Measurements from ENCODE around the gene FRMD4A. TPM values are rescaled to one million over a fixed set of nuclear protein-coding genes. Genes with fewer than 3 reads are reported as not detected.

FRMD4A gene
- total RNA-seq, 2 donors from 2014 or later, result 1.5 to 2.1 TPM

- no peak overlapping the region for H3K27ac Mint-ChIP-seq
- DNase-seq (ENCODE audit: low spot score), result no peak
- ATAC-seq, result no peak
- H3K4me1 Mint-ChIP-seq (ENCODE audit: low read depth in 2 of 2), result no peaks in the 10 kb centered on the region
- no peaks in the 10 kb centered on the region for H3K36me3 Mint-ChIP-seq
- H3K9me3 Mint-ChIP-seq, result no peaks in the 10 kb centered on the region
- no peak overlapping the region for H3K4me3 Mint-ChIP-seq
- H3K27me3 Mint-ChIP-seq, result peaks cover 14 to 27% of the 10 kb centered on the region in 2 donors
These were observed 385.1 kb downstream of the FRMD4A start for GRCh38 chr10:13945390-13946208.

GRCh38 chr10:13944823-13945222, 385.9 kb downstream of the FRMD4A start:
- no peaks in the 10 kb centered on the region for H3K4me1 Mint-ChIP-seq (ENCODE audit: low read depth in 2 of 2)
- ATAC-seq (no peak), DNase-seq (ENCODE audit: low spot score) (no peak)
- H3K4me3 Mint-ChIP-seq, result no peak overlapping the region
- no peak overlapping the region for H3K27ac Mint-ChIP-seq
- no peaks in the 10 kb centered on the region for H3K9me3 Mint-ChIP-seq
- peaks cover 14 to 22% of the 10 kb centered on the region in 2 donors for H3K27me3 Mint-ChIP-seq
- H3K36me3 Mint-ChIP-seq, result no peaks in the 10 kb centered on the region

GRCh38 chr10:13943735-13944398, 386.9 kb downstream of the FRMD4A start:
- no peak for ATAC-seq
- no peaks in the 10 kb centered on the region for H3K4me1 Mint-ChIP-seq (ENCODE audit: low read depth in 2 of 2)
- H3K36me3 Mint-ChIP-seq, result no peaks in the 10 kb centered on the region
- DNase-seq (ENCODE audit: low spot score), result no peak
- peaks cover 14 to 22% of the 10 kb centered on the region in 2 donors for H3K27me3 Mint-ChIP-seq
- no peak overlapping the region for H3K27ac Mint-ChIP-seq
- H3K4me3 Mint-ChIP-seq, result no peak overlapping the region
- H3K9me3 Mint-ChIP-seq, result no peaks in the 10 kb centered on the region

GRCh38 chr10:13942035-13942434, 388.7 kb downstream of the FRMD4A start:
- peaks cover 19 to 25% of the 10 kb centered on the region in 2 donors for H3K27me3 Mint-ChIP-seq
- no peak overlapping the region for H3K27ac Mint-ChIP-seq
- ATAC-seq (no peak), DNase-seq (ENCODE audit: low spot score) (no peak)
- no peak overlapping the region for H3K4me3 Mint-ChIP-seq
- H3K9me3 Mint-ChIP-seq, result no peaks in the 10 kb centered on the region
- H3K36me3 Mint-ChIP-seq, result no peaks in the 10 kb centered on the region
- no peaks in the 10 kb centered on the region for H3K4me1 Mint-ChIP-seq (ENCODE audit: low read depth in 2 of 2)

- peaks cover 23% of the 10 kb centered on the region in 2 donors for H3K27me3 Mint-ChIP-seq
- no peak overlapping the region for H3K27ac Mint-ChIP-seq
- H3K4me3 Mint-ChIP-seq, result no peak overlapping the region
- no peaks in the 10 kb centered on the region for H3K4me1 Mint-ChIP-seq (ENCODE audit: low read depth in 2 of 2)
- no peaks in the 10 kb centered on the region for H3K36me3 Mint-ChIP-seq
- no peak for ATAC-seq
- no peaks in the 10 kb centered on the region for H3K9me3 Mint-ChIP-seq
- DNase-seq (ENCODE audit: low spot score), result no peak
These were observed 391.3 kb downstream of the FRMD4A start for GRCh38 chr10:13939391-13939790.

GRCh38 chr10:13938950-13939349, 391.8 kb downstream of the FRMD4A start:
- no peaks in the 10 kb centered on the region for H3K4me1 Mint-ChIP-seq (ENCODE audit: low read depth in 2 of 2)
- peaks cover 23% of the 10 kb centered on the region in 2 donors for H3K27me3 Mint-ChIP-seq
- no peaks in the 10 kb centered on the region for H3K36me3 Mint-ChIP-seq
- no peak for DNase-seq (ENCODE audit: low spot score)
- H3K9me3 Mint-ChIP-seq, result no peaks in the 10 kb centered on the region
- no peak overlapping the region for H3K27ac Mint-ChIP-seq
- no peak for ATAC-seq
- no peak overlapping the region for H3K4me3 Mint-ChIP-seq

- Mint-ChIP-seq H3K27ac (no peak overlapping the region), H3K36me3 (no peaks in the 10 kb centered on the region), H3K4me1 (ENCODE audit: low read depth in 2 of 2) (no peaks in the 10 kb centered on the region), H3K4me3 (no peak overlapping the region), H3K27me3 (peaks cover 17 to 19% of the 10 kb centered on the region in 2 donors), H3K9me3 (no peaks in the 10 kb centered on the region)
- DNase-seq (ENCODE audit: low spot score), result no peak
- ATAC-seq, result no peak
These were observed 393.9 kb downstream of the FRMD4A start for GRCh38 chr10:13936826-13937225.

- Mint-ChIP-seq H3K9me3 (no peaks in the 10 kb centered on the region), H3K27me3 (peaks cover 12 to 13% of the 10 kb centered on the region in 2 donors), H3K27ac (no peak overlapping the region), H3K36me3 (no peaks in the 10 kb centered on the region), H3K4me3 (no peak overlapping the region), H3K4me1 (ENCODE audit: low read depth in 2 of 2) (peaks cover 3 to 10% of the 10 kb centered on the region in 2 donors)
- DNase-seq (ENCODE audit: low spot score), result no peak
- ATAC-seq, result no peak
These were observed 400.6 kb downstream of the FRMD4A start for GRCh38 chr10:13930120-13930519.

- Mint-ChIP-seq H3K27ac (no peak overlapping the region), H3K9me3 (no peaks in the 10 kb centered on the region), H3K4me3 (no peak overlapping the region), H3K36me3 (no peaks in the 10 kb centered on the region), H3K27me3 (peaks cover 13 to 16% of the 10 kb centered on the region in 2 donors), H3K4me1 (ENCODE audit: low read depth in 2 of 2) (peaks cover 3 to 10% of the 10 kb centered on the region in 2 donors)
- DNase-seq (ENCODE audit: low spot score), result no peak
- ATAC-seq, result no peak
These were observed 402.3 kb downstream of the FRMD4A start for GRCh38 chr10:13928451-13928850.

- Mint-ChIP-seq H3K27me3 (peaks cover 13 to 16% of the 10 kb centered on the region in 2 donors), H3K4me1 (ENCODE audit: low read depth in 2 of 2) (peaks cover 3 to 10% of the 10 kb centered on the region in 2 donors), H3K27ac (no peak overlapping the region), H3K36me3 (no peaks in the 10 kb centered on the region), H3K4me3 (no peak overlapping the region), H3K9me3 (no peaks in the 10 kb centered on the region)
- no peak for ATAC-seq
- no peak for DNase-seq (ENCODE audit: low spot score)
These were observed 404.5 kb downstream of the FRMD4A start for GRCh38 chr10:13925971-13926780.

- Mint-ChIP-seq H3K9me3 (no peaks in the 10 kb centered on the region), H3K27ac (no peak overlapping the region), H3K4me3 (no peak overlapping the region), H3K27me3 (peaks cover 15 to 24% of the 10 kb centered on the region in 2 donors), H3K4me1 (ENCODE audit: low read depth in 2 of 2) (no peaks in the 10 kb centered on the region), H3K36me3 (no peaks in the 10 kb centered on the region)
- no peak for DNase-seq (ENCODE audit: low spot score)
- no peak for ATAC-seq
These were observed 406.5 kb downstream of the FRMD4A start for GRCh38 chr10:13924040-13924725.

- H3K27ac Mint-ChIP-seq, result no peak overlapping the region
- no peaks in the 10 kb centered on the region for H3K9me3 Mint-ChIP-seq
- H3K4me3 Mint-ChIP-seq, result no peak overlapping the region
- ATAC-seq (no peak), DNase-seq (ENCODE audit: low spot score) (no peak)
- H3K27me3 Mint-ChIP-seq, result peaks cover 20 to 24% of the 10 kb centered on the region in 2 donors
- no peaks in the 10 kb centered on the region for H3K4me1 Mint-ChIP-seq (ENCODE audit: low read depth in 2 of 2)
- H3K36me3 Mint-ChIP-seq, result no peaks in the 10 kb centered on the region
These were observed 408.1 kb downstream of the FRMD4A start for GRCh38 chr10:13922586-13922985.

- Mint-ChIP-seq H3K27me3 (peaks cover 20 to 23% of the 10 kb centered on the region in 2 donors), H3K9me3 (no peaks in the 10 kb centered on the region), H3K27ac (no peak overlapping the region), H3K36me3 (no peaks in the 10 kb centered on the region), H3K4me1 (ENCODE audit: low read depth in 2 of 2) (no peaks in the 10 kb centered on the region), H3K4me3 (no peak overlapping the region)
- ATAC-seq, result no peak
- DNase-seq (ENCODE audit: low spot score), result no peak
These were observed 408.8 kb downstream of the FRMD4A start for GRCh38 chr10:13921941-13922340.
